ENCODE results near the gene NOL3. TPM values are rescaled to one million over a fixed set of nuclear protein-coding genes. Genes with fewer than 3 reads are reported as not detected.

NOL3 gene
- total and polyA plus RNA-seq, 2 of the 13 experiments (the other 11 are each of a cell fraction or from before 2014, with no cell fraction given): 5.7 to 20.5 TPM

- TF ChIP-seq ZBTB4 (CRISPR knock-in tag; IDR thresholded peaks at IDR 0.05; ENCODE audit: borderline replicate concordance) (peak; percentile 84; the same call in 1 of the 2 replicates), IKZF4 (CRISPR knock-in tag; IDR thresholded peaks at IDR 0.05; ENCODE audit: borderline replicate concordance, low read depth, not compliant biosample characterization) (peak; percentile 90), TCF12 (IDR thresholded peaks at IDR 0.05) (no peak), TCF12 (CRISPR knock-in tag; IDR thresholded peaks at IDR 0.05) (peak; percentile 64; the same call in 1 of the 2 replicates), ZNF660 (CRISPR knock-in tag; IDR thresholded peaks at IDR 0.05; ENCODE audit: borderline replicate concordance, low read depth) (no peak), ZNF713 (CRISPR knock-in tag; IDR thresholded peaks at IDR 0.05) (0 out of 2 replicates have a peak, but pooled peaks have one; percentile 87), REL (CRISPR knock-in tag; conservative IDR thresholded peaks at IDR 0.05) (peak; percentile 94), ELF1 (CRISPR knock-in tag; IDR thresholded peaks at IDR 0.05) (peak; percentile 70), ZEB1 (IDR thresholded peaks at IDR 0.05; ENCODE audit: insufficient replicate concordance, low read depth) (no peak), STAG1 (CRISPR knock-in tag; IDR thresholded peaks at IDR 0.05) (peak; percentile 58), CENPT (CRISPR knock-in tag; IDR thresholded peaks at IDR 0.05; ENCODE audit: low read depth) (peak; percentile 98)
- TF ChIP-seq, protein P1, sequence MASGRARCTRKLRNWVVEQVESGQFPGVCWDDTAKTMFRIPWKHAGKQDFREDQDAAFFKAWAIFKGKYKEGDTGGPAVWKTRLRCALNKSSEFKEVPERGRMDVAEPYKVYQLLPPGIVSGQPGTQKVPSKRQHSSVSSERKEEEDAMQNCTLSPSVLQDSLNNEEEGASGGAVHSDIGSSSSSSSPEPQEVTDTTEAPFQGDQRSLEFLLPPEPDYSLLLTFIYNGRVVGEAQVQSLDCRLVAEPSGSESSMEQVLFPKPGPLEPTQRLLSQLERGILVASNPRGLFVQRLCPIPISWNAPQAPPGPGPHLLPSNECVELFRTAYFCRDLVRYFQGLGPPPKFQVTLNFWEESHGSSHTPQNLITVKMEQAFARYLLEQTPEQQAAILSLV (CRISPR knock-in tag; IDR thresholded peaks at IDR 0.05; ENCODE audit: borderline replicate concordance): peak; percentile 81; the same call in 1 of the 2 replicates
- TF ChIP-seq, protein P2, sequence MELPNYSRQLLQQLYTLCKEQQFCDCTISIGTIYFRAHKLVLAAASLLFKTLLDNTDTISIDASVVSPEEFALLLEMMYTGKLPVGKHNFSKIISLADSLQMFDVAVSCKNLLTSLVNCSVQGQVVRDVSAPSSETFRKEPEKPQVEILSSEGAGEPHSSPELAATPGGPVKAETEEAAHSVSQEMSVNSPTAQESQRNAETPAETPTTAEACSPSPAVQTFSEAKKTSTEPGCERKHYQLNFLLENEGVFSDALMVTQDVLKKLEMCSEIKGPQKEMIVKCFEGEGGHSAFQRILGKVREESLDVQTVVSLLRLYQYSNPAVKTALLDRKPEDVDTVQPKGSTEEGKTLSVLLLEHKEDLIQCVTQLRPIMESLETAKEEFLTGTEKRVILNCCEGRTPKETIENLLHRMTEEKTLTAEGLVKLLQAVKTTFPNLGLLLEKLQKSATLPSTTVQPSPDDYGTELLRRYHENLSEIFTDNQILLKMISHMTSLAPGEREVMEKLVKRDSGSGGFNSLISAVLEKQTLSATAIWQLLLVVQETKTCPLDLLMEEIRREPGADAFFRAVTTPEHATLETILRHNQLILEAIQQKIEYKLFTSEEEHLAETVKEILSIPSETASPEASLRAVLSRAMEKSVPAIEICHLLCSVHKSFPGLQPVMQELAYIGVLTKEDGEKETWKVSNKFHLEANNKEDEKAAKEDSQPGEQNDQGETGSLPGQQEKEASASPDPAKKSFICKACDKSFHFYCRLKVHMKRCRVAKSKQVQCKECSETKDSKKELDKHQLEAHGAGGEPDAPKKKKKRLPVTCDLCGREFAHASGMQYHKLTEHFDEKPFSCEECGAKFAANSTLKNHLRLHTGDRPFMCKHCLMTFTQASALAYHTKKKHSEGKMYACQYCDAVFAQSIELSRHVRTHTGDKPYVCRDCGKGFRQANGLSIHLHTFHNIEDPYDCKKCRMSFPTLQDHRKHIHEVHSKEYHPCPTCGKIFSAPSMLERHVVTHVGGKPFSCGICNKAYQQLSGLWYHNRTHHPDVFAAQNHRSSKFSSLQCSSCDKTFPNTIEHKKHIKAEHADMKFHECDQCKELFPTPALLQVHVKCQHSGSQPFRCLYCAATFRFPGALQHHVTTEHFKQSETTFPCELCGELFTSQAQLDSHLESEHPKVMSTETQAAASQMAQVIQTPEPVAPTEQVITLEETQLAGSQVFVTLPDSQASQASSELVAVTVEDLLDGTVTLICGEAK (IDR thresholded peaks at IDR 0.05): no peak
- TF ChIP-seq, protein P2 (CRISPR knock-in tag; IDR thresholded peaks at IDR 0.05): peak; percentile 89
Observed at GRCh38 chr16:67173808-67174705, 3.7 kb downstream of the NOL3 start (continued).
